ENCODE data around the gene EPHB3. TPM values are rescaled to one million over a fixed set of nuclear protein-coding genes. Genes with fewer than 3 reads are reported as not detected.

EPHB3 gene
- total RNA-seq, 4 donors from 2014 or later: 4.1 to 17.7 (median 6.7) TPM

DNA sequence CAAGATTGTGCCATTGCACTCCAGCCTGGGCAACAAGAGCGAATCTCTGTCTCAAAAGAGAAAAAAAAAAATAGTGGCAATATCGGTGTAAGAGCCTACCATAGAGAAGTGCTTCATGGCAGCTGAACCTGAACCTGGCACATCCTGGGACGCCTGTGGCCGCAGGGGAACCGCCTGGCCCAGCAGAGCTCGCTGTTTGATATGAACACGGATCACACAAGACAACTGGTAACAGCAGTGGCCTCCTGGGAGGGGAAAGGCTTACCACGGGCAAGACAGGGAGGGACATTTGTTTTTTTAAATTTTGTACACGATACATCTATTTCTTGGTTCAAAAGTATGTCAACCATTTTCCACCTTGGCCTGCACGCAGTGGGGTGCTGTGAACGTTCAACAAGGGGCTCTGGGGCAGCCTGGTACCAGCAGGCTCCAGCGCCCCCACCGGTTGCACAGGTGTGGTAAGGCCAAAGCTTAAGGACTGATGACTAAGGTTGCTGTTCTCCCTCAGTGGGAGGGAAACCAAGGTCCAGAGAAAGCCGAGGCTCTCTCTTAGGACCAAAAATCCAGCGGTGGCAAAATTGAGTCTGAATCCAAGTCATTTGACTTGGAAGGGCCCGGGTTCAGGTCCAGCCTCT, 21.7 kb upstream of the EPHB3 start:
- no peak overlapping the region for H3K27ac ChIP-seq
- H3K36me3 ChIP-seq: no peaks in the 10 kb centered on the region
- TF ChIP-seq POLR2A (IDR thresholded peaks at IDR 0.05) (no peak), POLR2AphosphoS5 (IDR thresholded peaks at IDR 0.05) (no peak), EP300 (IDR thresholded peaks at IDR 0.05; ENCODE audit: low read depth) (no peak)
- TF ChIP-seq, protein P1, sequence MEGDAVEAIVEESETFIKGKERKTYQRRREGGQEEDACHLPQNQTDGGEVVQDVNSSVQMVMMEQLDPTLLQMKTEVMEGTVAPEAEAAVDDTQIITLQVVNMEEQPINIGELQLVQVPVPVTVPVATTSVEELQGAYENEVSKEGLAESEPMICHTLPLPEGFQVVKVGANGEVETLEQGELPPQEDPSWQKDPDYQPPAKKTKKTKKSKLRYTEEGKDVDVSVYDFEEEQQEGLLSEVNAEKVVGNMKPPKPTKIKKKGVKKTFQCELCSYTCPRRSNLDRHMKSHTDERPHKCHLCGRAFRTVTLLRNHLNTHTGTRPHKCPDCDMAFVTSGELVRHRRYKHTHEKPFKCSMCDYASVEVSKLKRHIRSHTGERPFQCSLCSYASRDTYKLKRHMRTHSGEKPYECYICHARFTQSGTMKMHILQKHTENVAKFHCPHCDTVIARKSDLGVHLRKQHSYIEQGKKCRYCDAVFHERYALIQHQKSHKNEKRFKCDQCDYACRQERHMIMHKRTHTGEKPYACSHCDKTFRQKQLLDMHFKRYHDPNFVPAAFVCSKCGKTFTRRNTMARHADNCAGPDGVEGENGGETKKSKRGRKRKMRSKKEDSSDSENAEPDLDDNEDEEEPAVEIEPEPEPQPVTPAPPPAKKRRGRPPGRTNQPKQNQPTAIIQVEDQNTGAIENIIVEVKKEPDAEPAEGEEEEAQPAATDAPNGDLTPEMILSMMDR (IDR thresholded peaks at IDR 0.05): no peak
- H3K4me1 ChIP-seq: peaks cover 0 to 5% (median 0%) of the 10 kb centered on the region in 4 donors
- H3K9me3 ChIP-seq: no peaks in the 10 kb centered on the region
- WGBS, 2 donors (ENCODE audit: low coverage in 1 of 2): 81 to 84% methylated on average over 8 to 16 of the region's 16 CpGs
- H3K4me3 ChIP-seq: no peak overlapping the region
- peaks cover 54% of the 10 kb centered on the region for H3K27me3 ChIP-seq
- DNase-seq: no peak
- intact Hi-C loops (cut with DNase I; ENCODE audit: low total_unique reads): loop anchor here (5.0 kb wide), 1 partner anchor 168 kb away; no protein-coding TSS in a partner anchor
- in situ Hi-C loops (cut with MboI; ENCODE audit: low pct_ligation_motif_present in 1 of 4, low pct_unique_long_range_greater_than_20kb in 1 of 4, low sequenced_read_pairs in 3 of 4): loop anchor here in 3 of 4 donors (10.0 to 25.0 kb wide), 4 partner anchors 115 to 653 kb away; partner anchors contain the start of genes PARL (in 1 of the 3) and THPO (in 1 of the 3)

DNA sequence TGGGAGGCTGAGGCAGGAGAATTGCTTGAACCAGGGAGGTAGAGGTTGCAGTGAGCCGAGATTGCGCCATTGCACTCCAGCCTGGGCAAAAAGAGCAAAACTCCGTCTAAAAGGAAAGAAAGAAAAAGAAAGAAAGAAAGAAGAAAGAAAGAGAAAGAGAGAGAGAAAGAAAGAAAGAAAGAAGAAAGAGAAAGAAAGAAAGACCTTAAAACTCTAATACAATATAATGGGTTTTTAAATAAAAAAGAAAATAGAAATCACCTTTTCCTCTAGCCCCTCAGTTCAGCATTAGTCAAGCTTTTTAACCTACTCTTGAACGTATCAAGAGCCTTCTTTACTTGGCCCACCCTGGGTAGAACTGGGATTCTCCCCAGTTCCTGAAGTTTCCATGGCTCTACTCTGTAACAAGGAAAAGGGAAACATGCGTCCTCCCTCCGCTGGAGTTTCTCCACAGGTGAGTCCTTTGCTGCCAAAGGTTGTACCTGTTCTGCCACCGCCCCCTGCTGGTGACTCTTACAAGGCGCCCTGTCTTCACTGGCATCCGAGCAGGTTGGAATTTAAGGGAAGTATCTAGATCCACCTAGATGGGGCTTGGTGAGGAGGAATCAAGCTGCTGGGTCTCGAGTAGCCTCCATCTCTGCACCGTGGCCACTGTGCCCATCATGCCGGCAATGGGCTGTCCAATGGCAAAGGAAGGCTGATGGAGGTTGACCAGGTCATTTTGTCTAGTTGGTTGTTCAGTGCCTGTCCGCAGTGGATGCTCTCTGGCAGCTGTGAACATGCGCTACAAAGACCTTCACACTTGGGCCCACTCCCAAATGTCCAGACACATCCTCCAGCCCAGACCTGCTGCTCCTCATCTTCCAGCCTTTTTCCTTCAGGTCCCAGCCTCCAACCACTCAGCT, 20.6 kb upstream of the EPHB3 start:
- Histone ChIP-seq H3K9me3 (no peaks in the 10 kb centered on the region), H3K4me1 (peaks cover 0 to 5% (median 0%) of the 10 kb centered on the region in 4 donors), H3K27me3 (peaks cover 53% of the 10 kb centered on the region), H3K27ac (no peak overlapping the region), H3K36me3 (no peaks in the 10 kb centered on the region), H3K4me3 (no peak overlapping the region)
- intact Hi-C loops (cut with DNase I; ENCODE audit: low total_unique reads) (loop anchor here (5.0 kb wide), 1 partner anchor 169 kb away; no protein-coding TSS in a partner anchor), in situ Hi-C loops (cut with MboI; ENCODE audit: low pct_ligation_motif_present in 1 of 4, low pct_unique_long_range_greater_than_20kb in 1 of 4, low sequenced_read_pairs in 3 of 4) (loop anchor here in 2 of 4 donors (25.0 kb wide), 2 partner anchors 129 to 654 kb away; partner anchors contain the start of gene PARL (in 1 of the 2))
- DNase-seq: peak; percentile 87
- 40 to 93% methylated on average over 3 to 14 of the region's 14 CpGs for WGBS, 2 donors (ENCODE audit: low coverage in 1 of 2)
- TF ChIP-seq POLR2AphosphoS5 (IDR thresholded peaks at IDR 0.05): no peak
- TF ChIP-seq, protein P1 (IDR thresholded peaks at IDR 0.05): peak; percentile 61 to 79 (median 74)

DNA sequence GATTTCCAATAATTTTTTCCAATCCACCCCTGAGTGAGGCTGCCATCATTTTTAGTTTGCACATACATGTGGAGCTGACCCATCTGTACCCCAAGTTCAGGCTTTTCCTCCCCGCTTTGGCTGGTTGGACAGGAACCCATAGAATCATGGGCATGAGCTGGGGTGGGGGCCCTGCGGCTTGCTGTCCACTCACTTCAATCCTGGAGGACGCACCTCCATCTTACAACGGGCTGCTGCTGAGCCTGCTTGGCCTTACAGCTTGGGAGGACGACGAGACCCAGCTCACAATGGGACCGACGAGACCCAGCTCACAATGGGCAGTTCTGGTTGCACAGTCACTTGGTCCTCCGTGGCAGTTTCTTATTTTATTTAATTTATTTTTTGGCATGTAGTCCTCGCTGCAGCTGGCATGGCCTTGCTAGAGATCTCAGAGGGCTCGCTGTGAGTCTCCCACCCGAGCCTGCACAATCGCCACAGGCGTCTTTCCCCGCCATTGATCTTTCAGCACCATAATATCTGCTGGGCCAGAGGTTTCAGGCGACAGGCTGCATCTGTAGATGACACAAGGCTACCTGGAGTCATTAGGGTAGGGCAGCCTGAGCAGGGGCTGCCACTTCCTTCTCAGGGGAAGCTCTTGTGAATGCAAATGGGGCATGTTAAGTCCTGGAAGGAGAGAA, 19.6 kb upstream of the EPHB3 start:
- TF ChIP-seq, protein P1 (IDR thresholded peaks at IDR 0.05): no peak
- no peak for TF ChIP-seq POLR2AphosphoS5 (IDR thresholded peaks at IDR 0.05)
- TF ChIP-seq POLR2A (IDR thresholded peaks at IDR 0.05): no peak
- no peak for TF ChIP-seq EP300 (IDR thresholded peaks at IDR 0.05; ENCODE audit: low read depth)

More for the DNA sequence above, 19.6 kb upstream of the EPHB3 start:
- peaks cover 0 to 8% (median 3%) of the 10 kb centered on the region in 4 donors for H3K4me1 ChIP-seq
- DNase-seq: no peak
- no peaks in the 10 kb centered on the region for H3K36me3 ChIP-seq
- H3K9me3 ChIP-seq: no peaks in the 10 kb centered on the region
- intact Hi-C loops (cut with DNase I; ENCODE audit: low total_unique reads) (loop anchor here (5.0 kb wide), 1 partner anchor 170 kb away; no protein-coding TSS in a partner anchor), in situ Hi-C loops (cut with MboI; ENCODE audit: low pct_ligation_motif_present in 1 of 4, low pct_unique_long_range_greater_than_20kb in 1 of 4, low sequenced_read_pairs in 3 of 4) (loop anchor here in 2 of 4 donors (25.0 kb wide), 2 partner anchors 130 to 655 kb away; partner anchors contain the start of gene PARL (in 1 of the 2))
- WGBS, 2 donors (ENCODE audit: low coverage in 1 of 2): 81% methylated on average over 16 of the region's 16 CpGs; no CpG with 5 or more reads in 1 of the 2 donors
- no peak overlapping the region for H3K4me3 ChIP-seq
- no peak overlapping the region for H3K27ac ChIP-seq
- peaks cover 43% of the 10 kb centered on the region for H3K27me3 ChIP-seq
